GM21528 (cell line): ENCODE results near the gene LZTS3.
"Not testable (repeated sequence)": the region's sequence is repeated elsewhere in the genome, so short reads cannot be mapped to it uniquely, and the experiment has no call there.

ENCODE experiments used
- ATAC-seq: cut with Tn5 transposase; IDR thresholded peaks from one replicate; pipeline ENCODE4 v1.9.1; 2021; ENCODE audit warnings: mild to moderate bottlenecking, moderate library complexity; ENCODE audit not compliant: unreplicated experiment, low FRiP score

Gene LZTS3

DNA sequence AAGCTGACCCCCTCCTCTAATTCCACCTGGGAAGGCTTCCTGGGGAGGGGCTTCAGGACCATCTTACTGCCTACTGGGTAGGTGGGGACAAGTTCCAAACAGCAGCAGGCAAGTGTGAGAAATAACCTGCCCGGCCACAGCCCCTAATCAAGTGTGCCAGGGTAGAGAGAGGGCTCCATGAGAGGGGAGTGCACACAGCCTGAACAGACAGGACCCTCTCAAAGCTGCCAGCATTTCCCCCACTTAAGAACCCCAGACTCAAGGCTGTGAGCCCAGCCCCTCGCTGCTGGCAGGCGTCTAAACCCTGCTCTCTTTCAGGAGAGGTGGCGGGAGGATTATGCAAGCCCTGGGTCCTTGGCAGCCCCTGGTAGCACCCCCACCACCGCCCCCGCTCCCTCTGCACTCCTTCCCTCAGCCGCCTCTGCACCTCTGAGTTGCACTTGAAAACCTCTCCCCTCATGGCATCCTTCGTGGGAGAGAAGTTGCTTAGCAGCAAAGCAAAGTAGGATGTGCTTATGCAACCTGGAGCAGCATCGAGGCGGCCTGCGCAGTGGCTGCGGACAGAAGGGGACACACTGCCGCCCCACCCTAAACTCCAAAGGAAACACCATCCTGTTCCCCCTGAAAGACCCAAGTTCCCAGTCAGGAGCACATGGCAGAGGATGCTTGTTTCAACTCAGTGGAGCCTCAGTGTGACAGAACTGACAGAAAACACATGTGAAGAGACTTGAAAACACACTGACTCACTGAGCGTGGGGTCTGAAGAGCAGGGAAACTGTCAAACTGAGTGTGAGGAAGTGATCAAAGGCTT, 20.7 kb upstream of the LZTS3 start:
- ATAC-seq: no peak

DNA sequence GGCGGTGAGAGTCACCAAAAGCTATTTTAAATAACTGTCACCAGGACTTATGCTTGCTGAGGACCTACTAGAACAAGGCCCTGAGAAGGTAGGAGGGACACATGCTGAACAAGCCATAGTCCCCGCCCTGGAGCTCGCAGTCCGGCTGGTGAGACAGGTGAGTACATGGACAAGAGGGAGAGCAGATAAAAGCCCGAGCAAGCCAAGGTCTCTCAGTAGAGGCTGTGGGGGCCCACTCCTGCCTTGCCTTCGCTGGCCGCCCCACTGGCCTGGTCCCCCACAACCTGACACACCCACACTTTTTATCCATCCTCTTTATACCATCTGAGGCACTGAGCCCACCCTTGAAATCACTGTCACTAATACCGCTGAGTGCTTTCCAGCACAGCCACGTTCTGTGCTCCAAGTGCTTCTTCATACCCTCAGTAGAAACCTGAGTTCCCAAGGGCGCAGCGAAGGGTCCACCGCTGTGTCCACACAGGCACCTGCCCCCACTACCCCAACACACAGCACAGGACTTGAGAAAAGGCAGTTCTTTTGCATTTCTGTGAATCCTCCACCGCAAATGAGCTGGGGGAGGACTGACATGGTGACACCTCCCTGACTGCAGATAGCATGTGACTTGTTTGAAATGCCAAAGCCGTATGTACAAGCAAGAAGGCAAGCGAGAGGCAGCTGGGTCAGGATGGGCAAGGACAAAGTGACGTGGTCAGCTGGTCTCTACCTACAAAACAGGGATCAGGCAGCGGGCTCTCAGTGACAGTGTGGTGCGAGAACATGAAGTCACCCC, 19.1 kb upstream of the LZTS3 start:
- ATAC-seq: no peak

DNA sequence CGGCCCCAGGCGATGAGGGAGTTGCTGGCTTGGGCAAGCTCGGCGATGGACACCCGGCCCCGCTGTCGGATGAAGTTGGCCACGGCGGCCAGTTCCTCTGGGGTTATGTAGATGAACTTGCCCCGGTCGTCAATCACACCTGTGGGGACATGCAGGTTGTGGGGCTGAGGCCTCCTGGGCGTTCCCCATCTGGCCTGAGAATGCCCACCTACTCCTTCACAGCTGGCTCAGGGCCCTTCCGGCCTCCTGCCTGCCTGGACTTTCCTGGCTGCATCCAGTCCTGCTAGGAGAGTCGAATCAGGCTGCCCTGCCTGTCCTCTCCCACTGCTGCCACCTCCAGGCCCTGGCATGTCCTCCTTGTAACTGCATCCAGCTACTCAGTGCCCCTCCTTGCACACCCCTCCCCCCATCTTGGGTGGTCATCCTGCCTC, 17.3 kb upstream of the LZTS3 start:
- no peak for ATAC-seq

DNA sequence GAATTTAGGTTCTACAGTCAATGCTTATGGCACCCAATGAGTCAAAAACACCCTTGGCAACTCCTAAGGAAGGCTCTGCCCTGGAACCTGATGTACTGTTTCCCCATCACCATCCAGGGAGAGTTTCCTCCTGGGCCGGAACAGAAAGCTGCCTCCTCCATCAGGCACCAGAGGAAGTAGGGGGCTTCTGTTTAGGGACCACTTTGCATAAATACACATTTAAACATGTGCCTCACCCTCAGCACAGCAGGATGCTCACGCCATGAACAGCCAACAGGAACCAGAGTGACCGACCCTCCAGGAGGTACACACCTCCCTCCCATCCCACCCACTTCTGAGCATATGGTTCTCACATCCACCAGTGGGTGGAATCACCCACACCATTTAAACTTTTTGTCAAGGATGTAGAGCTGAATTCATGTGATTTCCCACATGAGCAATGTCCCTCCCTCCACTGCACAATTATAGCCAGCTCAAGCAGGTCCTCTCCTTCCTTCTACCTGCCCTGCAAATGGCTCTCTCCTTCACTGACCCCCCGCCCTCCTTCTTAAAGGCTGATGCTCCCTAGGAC, 16.3 kb upstream of the LZTS3 start:
- ATAC-seq: no peak

DNA sequence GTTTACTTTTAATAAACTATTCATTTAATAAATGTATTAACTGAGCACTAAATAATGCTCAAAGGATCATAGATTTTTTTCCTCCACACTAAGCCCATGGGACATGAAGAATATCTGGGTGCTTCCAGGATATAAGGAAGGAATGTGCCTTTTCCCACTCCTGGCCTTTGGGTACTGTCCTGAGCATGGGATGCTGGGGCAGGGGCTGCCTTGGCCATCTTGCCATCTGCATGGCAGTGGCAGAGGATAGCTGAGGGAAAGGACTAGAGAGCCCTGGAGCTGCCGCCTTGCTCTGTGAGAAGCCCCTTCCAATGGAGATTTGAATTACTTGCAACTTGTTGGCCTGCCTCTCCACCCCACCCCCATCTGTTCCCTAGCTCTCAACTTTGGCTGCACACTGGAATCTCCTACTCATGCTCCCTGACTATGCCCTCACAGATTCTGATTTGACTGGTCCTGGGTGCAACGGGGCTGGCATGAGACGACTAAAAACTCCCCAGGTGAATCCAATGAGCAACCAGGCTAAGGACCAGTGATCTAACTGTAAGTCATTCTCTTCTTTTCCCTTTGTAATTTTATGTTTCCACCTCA, 15.6 kb upstream of the LZTS3 start:
- ATAC-seq: no peak

DNA sequence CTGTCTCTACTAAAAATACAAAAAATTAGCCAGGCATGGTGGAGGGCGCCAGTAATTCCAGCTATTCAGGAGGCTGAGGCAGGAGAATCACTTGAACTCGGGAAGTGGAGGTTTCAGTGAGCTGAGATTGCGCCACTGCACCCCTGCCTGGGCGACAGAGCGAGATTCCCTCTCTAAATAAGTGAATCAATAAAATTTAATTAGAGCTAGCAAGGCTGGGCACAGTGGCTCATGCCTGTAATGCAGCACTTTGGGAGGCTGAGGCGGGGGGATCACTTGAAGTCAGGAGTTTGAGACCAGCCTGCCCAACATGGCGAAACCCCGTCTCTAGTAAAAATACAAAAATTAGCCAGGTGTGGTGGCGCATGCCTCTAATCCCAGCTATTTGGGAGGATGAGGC, 14.5 kb upstream of the LZTS3 start:
- ATAC-seq: not testable (repeated sequence)

DNA sequence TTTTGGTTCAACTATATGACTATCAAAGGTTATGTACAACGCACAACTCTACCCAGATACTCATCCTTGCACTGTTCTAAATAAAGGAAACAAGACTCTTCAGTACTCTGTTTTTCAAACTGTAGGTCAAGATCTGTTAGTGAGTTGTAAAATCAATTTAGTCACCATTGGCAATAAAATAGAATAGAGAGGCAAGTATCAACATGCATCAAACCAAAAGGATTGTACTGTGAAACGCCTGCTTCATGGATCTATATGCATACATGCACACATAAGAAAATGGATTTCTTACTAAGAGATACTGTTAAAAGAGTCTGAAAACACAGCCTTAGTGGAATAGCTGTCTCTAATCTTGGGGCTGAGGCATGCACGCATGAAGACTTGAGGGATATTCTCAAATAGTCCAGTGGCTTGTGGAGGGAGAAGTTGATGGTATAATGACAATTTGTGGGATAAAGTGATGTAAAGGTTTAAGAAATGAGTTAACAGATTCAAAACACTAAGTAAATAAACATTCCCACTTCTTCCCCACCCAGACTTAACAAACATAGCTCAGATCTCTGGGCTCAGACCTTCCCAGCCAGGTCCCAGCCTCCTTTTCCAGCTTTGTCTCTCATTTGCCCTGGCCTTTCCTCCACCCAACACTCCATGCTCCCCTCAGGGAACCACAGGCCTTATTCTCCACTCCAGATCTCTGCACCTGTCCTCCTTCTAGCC, 10.7 kb upstream of the LZTS3 start:
- ATAC-seq: no peak

DNA sequence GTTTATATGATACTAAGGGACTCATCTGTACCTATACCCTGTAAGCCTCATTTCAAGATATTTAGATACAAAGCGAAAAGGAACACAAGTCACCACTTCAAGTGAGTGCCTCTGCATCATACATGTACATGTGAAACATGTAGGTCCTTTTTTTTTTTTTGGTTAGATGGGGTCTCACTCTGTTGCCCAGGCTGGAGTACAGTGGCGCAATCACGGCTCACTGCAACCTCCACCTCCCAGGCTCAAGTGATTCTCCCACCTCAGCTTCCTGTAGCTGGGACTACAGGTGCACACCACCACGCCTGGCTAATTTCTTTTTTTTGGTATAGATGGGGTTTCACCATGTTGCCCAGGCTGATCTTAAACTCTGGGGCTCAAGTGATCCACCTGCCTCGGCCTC, 9.1 kb upstream of the LZTS3 start:
- ATAC-seq: not testable (repeated sequence)

DNA sequence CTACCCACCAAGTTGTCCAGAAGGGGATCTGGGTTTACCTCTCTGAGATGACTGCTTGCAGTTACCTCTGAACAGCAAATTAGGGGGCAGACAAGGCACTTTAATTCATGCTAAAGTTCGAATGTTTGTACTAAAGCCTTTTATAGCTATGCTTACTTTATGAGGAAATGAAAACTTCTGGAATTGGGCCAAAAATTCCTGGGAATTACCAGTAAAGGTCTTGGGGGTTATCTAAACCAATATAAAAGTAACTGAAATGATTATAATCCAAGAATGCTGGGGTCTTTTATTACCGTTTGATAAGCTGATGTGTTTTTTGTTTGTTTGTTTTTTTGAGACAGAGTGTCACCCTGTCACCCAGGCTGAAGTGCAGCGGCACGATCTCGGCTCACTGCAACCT, 7.9 kb upstream of the LZTS3 start:
- no peak for ATAC-seq

DNA sequence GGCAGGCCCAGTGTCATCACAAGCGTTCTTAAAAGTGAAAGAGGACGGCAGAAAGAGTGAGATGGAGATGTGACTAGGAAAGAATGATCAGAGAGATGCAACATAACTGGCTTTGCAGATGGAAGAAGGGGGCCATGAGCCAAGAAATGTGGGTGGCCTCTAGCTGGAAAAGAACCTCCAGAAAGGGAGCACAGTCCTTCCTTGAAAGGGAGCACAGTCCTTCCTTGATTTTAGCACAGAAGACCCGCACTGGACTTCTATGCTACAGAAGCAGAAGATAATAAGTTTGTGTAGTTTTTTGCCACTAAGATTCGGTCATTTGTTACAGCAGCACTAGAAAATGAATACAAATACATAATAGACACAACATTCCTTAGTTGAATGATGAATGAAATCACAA, 7.0 kb upstream of the LZTS3 start:
- no peak for ATAC-seq

DNA sequence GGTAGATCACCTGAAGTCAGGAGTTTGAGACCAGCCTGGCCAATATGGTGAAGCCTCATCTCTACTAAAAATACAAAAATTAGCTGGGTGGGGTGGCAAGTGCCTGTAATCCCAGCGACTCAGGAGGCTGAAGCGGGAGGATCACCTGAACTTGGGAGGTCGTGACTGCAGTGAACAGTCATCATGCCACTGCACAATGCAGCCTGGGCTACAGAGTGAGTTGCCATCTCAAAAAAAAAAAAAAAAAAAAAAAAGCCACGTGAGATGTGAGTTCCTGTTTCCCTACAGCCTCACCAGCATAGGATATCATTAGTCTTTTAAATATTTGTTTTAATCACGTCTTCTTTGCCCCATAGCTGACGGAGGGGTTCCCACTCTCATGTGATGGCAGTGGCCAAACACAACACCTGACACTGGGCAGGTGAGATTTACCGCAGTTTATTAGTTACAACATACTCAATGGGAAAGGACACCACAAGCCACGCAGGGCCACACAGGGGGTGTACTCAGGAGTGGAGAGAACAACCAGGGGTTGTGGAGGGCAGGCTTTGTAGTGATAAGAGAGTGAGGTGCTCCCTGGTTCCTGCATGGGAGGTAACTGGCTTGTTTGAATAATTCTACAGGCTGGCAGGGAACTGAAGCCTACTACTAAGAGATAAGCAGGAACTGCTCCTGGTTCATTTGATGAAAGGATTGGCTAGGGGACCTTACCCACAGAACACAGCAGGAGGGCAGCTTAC, 4.6 kb upstream of the LZTS3 start:
- ATAC-seq: no peak

DNA sequence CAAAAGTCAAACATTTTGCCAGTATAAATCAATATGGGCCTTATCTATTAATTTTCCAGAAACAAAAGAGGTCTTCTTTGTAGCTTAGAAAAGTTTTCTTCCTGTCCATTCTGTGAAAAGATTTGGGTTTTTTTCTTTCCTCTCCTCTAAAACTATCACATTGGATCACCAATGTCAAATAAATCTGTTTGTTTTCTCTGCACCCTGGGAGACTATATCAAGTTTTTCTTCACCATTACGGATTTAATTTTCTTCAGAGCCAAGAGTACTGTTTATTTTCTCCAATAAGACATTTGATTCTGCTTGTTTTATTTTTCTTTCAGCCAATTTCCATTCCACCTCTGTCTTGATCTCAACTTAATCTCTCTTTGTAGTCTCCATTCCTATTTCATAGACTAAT, 1.9 kb upstream of the LZTS3 start:
- no peak for ATAC-seq

DNA sequence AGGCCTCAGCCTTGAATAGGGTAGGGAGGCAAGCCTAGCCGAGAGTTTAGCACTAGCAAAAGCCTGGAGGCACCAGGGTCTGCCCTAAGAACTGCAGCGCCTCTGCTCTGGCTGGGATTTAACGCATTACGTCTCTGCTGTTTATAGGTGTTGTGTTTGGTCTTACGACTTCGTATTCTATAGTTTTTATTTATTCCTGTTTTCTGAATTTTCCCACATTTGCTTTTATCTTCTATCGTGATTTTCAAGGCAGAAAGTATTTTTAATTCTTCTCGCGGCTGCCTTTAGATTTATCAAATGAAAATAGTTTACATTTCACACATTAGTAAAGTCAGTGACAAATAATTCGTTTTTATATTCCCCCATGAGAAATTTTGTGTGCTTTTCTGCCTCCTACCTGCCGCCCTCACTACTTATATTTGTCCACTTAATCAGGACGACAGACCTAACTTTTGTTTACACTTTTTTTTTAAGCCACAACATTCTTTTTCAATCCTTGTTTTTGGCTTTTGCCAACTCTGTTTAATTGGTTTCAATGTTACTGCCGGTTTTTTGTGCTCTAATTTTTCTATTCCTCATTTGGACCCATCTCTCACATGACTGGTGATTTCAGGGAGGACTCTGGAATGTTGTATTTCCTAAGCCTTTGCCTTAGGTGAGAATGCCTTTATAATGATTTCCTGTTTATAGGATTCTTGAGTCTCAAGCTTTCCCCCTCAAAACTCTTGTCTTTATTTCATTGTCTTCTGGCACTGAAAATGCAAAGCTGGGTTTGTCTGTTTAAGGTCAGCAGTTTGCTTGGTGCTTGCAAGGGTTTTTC, 1.3 kb upstream of the LZTS3 start:
- no peak for ATAC-seq

DNA sequence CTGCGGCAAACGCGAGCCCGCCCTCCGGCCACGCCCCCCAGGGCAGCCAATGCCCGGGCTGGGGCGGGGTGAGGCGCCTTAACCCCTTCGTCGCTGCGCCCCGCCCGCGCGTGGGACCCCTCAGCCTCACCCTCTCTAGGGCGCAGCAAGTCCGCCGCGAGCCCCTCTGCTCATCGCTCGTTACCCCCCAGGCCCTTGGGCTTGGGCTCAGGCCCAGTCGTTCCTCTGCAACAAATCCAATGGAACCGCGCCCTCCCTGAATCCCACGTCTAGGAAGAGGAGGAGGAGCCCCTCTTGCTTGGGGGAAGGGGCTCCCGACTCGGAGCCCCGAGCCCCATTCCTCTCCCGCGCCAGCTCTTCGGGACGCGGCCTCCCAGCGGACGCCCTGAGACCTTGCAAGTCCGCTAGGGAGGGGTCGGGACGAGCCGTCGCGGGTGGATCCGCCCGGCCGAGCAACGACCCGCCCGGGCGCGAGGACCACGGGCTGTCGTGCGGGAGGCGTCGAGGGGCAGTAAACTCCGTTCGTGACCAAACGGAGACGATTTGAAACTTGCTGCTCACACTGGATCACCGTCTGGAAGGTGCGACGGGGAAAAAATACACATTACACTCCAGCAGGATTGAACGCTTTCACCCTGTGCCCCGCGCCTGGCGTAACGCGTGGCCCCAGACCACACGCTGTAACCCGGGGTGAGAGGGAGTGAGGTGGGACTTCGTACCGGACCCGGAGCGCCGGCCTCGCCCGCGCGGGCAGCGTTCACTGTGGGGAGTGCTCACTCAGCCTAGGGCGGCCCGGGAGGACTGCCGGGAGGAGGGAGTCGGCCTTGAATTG, 477 bp upstream of the LZTS3 start:
- ATAC-seq: peak; percentile 88

DNA sequence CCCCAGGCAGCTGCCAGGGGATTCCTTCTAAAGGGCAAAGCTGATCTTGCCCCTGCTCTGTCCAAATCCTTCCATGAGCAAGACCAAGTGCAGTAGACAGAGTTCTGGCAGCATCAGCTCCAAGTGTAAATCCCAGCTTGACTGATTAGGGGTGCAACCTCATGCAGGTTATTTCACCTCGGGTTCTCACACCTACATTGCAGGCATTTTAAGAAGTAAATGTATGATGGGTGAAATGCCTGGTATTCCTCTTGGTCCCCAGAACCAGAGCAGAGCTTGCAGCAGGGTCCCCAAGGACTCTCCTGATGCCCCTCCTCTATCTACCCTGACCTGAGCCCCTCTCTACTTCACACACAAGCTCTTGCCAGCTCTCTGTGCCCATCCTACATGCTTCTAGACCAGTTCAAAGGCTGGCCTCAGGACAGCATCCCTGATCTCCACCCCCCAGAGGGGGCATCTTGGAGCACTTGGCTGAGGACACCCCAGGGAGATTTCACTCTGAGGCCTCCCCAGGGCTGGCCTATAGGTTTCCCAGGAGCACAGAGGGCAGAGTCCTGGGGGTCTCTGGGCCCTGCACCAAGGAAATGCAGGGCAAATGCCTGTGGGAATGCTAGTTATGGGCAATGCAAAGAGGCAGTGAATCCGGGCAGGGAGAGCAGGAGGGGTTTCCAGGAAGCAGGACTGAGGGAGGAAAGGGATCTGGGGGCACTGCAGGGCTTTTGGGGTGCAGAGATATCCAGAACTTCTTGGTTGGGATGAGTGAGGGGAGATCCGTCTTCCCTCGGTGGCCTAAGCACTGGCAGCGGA, 1.0 kb downstream of the LZTS3 start:
- ATAC-seq: no peak

DNA sequence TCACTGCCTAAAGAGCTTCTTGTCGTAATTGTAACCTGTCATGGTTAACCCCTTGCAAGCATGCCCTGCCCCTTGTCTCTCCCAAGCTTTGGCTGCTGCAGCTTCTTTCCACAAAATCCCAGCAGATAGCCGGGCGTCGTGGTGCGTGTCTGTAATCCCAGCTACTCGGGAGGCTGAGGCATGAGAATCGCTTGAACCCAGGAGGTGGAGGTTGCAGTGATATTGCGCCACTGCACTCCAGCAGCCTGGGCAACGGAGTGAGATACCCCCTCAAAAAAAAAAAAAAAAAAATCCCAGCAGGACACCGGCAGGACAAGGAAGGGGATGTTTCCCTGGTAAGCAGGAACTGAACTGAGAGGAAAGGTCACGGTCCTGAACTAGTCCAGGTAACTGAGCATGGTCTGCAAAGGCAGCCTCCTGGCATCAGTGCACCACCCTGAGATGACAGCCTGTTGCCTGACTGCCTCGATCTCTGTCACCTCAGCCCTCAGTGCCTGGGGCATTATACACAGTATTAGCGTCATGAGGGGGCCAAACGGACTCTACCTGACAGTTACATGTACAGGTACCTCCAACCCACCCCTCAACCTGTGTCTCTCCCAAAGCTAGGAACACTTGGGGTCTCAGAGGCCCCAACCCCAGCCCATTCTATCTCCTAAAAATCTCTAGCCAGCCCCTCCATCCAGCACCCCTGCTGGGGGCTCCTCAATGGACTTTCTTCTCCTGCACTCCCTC, 1.8 kb downstream of the LZTS3 start:
- no peak for ATAC-seq
